ENCODE measurements around the gene DDX51. TPM values are rescaled to one million over a fixed set of nuclear protein-coding genes. Genes with fewer than 3 reads are reported as not detected.
"Not testable (repeated sequence)": the region's sequence is repeated elsewhere in the genome, so short reads cannot be mapped to it uniquely, and the experiment has no call there.

The DDX51 gene
- total RNA-seq, 1 donor from 2014 or later: 39.9 TPM

DNA sequence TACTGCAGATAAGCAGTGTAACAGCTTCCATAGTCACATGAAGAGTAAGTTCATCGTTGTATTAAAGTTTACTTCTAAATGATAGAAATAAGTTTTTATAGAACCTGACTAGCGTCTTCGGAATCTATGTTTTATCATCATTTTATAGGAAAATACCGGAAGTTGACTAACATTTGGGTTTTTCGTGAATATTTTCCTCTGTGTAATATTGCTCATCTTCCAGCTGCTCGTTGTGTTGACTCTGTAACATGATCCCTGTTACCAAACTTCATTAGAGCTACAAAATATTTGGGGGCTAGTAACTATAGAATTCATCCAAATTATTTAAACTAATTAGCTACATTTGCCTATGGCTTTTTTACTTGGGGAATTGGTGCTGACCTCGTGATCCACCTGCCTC lies 37.2 kb downstream of the DDX51 start:
- Mint-ChIP-seq H3K4me1 (no peaks in the 10 kb centered on the region), H3K27ac (no peak overlapping the region), H3K36me3 (ENCODE audit: low read depth) (peaks cover 51% of the 10 kb centered on the region), H3K27me3 (no peaks in the 10 kb centered on the region), H3K9me3 (no peaks in the 10 kb centered on the region), H3K4me3 (no peak overlapping the region)
- TF ChIP-seq, protein P1, sequence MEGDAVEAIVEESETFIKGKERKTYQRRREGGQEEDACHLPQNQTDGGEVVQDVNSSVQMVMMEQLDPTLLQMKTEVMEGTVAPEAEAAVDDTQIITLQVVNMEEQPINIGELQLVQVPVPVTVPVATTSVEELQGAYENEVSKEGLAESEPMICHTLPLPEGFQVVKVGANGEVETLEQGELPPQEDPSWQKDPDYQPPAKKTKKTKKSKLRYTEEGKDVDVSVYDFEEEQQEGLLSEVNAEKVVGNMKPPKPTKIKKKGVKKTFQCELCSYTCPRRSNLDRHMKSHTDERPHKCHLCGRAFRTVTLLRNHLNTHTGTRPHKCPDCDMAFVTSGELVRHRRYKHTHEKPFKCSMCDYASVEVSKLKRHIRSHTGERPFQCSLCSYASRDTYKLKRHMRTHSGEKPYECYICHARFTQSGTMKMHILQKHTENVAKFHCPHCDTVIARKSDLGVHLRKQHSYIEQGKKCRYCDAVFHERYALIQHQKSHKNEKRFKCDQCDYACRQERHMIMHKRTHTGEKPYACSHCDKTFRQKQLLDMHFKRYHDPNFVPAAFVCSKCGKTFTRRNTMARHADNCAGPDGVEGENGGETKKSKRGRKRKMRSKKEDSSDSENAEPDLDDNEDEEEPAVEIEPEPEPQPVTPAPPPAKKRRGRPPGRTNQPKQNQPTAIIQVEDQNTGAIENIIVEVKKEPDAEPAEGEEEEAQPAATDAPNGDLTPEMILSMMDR (IDR thresholded peaks at IDR 0.05): no peak
- ChIA-PET CTCF (no interaction called here), POLR2A (no interaction called here)
- DNase-seq: no peak
- ATAC-seq (ENCODE audit: low read depth): no peak
- intact Hi-C loops (cut with micrococcal nuclease): no loop called here

DNA sequence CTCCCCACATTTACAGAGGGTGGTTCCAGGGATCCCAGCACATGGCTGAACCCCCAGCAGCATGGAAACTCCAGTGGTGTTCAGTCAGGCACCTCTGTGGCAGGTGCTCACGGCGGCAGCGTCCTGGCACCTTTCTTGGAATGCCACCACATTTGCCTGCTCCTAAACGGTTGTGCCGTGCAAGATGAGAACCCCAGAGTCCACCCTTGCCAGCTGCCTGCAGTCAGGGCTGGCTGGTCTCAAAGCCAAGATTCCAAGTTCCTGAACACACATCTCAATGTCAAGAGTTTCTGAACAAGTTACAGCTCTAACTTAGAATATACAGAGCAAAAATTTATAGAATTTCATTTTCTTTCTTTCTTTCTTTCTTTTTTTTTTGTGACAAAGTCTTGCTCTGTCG lies 38.7 kb downstream of the DDX51 start:
- no peak for ATAC-seq (ENCODE audit: low read depth)
- Mint-ChIP-seq H3K4me1 (no peaks in the 10 kb centered on the region), H3K9me3 (no peaks in the 10 kb centered on the region), H3K36me3 (ENCODE audit: low read depth) (peaks cover 44% of the 10 kb centered on the region), H3K27me3 (no peaks in the 10 kb centered on the region), H3K27ac (no peak overlapping the region), H3K4me3 (no peak overlapping the region)
- ChIA-PET CTCF (no interaction called here), POLR2A (no interaction called here)
- TF ChIP-seq, protein P1 (IDR thresholded peaks at IDR 0.05): no peak
- DNase-seq: no peak
- intact Hi-C loops (cut with micrococcal nuclease): no loop called here

DNA sequence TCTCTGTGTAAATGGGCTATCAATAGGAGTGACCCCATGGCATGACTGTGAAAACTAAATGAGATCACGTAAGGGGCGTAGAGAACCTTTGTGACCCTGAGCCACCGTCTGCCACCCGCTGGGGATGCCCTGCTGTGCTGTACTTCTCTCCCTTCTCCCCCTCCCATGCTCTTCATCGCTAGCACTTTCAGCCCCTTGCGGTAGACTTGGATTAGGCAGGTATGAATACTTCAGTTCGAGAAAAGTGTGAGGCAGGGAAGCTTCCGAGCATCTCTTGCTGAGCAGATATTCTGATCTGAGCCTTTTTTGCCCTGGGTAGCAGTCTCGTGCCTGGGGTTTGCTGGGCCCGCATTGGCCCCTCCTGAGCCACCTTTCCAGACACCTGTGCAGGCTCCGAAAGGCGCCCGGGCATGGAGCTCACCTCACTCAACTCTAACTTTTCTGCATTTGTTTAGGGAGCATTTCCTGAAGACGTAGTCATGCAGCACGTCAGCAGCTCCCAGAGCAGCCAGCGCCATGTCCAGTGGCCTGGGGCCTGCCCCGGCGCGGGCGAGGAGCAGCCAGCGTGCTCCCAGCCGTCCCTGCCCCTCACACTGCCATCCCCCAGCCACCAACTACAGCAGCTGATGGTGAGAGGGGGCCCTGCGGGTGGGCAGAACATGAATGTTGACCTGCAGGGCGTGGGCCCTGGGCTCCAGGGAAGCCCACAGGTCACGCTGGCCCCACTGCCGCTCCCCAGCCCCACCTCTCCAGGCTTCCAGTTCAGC lies 40.4 kb downstream of the DDX51 start:
- Mint-ChIP-seq H3K27ac (no peak overlapping the region), H3K4me1 (no peaks in the 10 kb centered on the region), H3K36me3 (ENCODE audit: low read depth) (peaks cover 42% of the 10 kb centered on the region), H3K4me3 (no peak overlapping the region), H3K9me3 (no peaks in the 10 kb centered on the region), H3K27me3 (no peaks in the 10 kb centered on the region)
- TF ChIP-seq, protein P1 (IDR thresholded peaks at IDR 0.05): no peak
- CTCF ChIA-PET: no interaction called here
- POLR2A ChIA-PET: no interaction called here
- DNase-seq (no peak), ATAC-seq (ENCODE audit: low read depth) (no peak)
- intact Hi-C loops (cut with micrococcal nuclease): no loop called here

DNA sequence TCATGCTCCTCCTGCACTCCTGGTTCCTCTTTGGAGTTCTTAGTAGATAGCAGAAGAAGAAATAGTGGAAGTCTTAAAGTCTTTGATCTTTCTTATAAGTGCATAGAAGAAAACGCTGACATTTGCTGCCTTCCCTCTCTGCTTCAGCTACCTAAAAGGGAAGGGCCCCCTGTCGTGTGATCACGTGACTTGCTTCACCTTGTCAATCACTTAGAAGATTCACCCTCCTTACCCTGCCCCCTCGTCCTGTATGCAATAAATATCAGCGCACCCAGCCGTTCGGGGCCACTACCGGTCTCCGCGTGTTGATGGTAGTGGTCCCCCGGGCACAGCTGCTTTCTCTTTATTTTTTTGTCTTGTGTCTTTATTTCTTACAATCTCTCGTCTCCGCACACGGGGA lies 41.0 kb downstream of the DDX51 start:
- H3K27me3 Mint-ChIP-seq; H3K4me1 Mint-ChIP-seq; POLR2A ChIA-PET; intact Hi-C loops (cut with micrococcal nuclease); DNase-seq; H3K27ac Mint-ChIP-seq; CTCF ChIA-PET; H3K9me3 Mint-ChIP-seq; H3K4me3 Mint-ChIP-seq; ATAC-seq (ENCODE audit: low read depth): not testable (repeated sequence)
- H3K36me3 Mint-ChIP-seq (ENCODE audit: low read depth): peaks cover 41% of the 10 kb centered on the region

DNA sequence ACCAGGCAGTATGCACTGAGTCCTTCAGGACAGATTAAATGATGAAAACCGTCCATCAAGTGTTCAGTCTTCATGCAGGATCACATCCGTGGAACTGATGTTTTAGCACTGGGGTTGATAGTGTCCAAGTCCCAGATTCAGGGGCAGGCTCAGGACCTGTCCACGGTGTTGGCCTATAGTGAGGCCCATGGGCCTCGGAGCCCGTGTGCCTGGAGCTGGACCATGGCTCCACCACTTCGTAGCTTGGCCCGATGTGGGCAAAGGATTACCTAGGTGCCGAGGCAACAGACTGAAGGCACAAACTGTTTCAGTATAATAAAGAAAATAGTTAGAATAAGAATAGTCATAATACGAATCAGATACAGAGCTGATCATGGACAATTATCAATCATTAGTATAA lies 41.8 kb downstream of the DDX51 start:
- Mint-ChIP-seq H3K27me3 (no peaks in the 10 kb centered on the region), H3K4me1 (no peaks in the 10 kb centered on the region), H3K27ac (no peak overlapping the region), H3K9me3 (no peaks in the 10 kb centered on the region), H3K36me3 (ENCODE audit: low read depth) (peaks cover 41% of the 10 kb centered on the region), H3K4me3 (no peak overlapping the region)
- ATAC-seq (ENCODE audit: low read depth) (no peak), DNase-seq (no peak)
- TF ChIP-seq, protein P1 (IDR thresholded peaks at IDR 0.05): no peak
- ChIA-PET CTCF (no interaction called here), POLR2A (interaction anchor here (0.5 kb wide), 1 partner anchor 810 kb away, joined by 4 read pairs; no protein-coding TSS in a partner anchor)
- intact Hi-C loops (cut with micrococcal nuclease): no loop called here

Measured in activated B cell treated with CpG ODN at 0.5 μM for 24 hours (primary cell).